Cardiac muscle cell (in vitro differentiated cells and primary cell): ENCODE measurements around the gene SULT2A1. TPM values are rescaled to one million over a fixed set of nuclear protein-coding genes. Genes with fewer than 3 reads are reported as not detected.

Experiments
- DNase-seq, 2 donors: peaks; one replicate each; pipeline versions ENCODE4 v3.0.0 to v3.0.0-alpha.2; 2010 to 2017; ENCODE audit warnings: low read depth in 1 of 2, low spot score in 1 of 2
- H3K27ac ChIP-seq: fragments of 200-600 bp; sonication (generic); 2 replicates; pipeline ENCODE4 v1.5.1; 2016
- H3K27me3 ChIP-seq: fragments of 200-600 bp; sonication (generic); 2 replicates; pipeline ENCODE4 v1.6.0; 2016; ENCODE audit warnings: control low read depth
- H3K36me3 ChIP-seq: fragments of 200-600 bp; sonication (generic); 2 replicates; pipeline ENCODE4 v1.5.1; 2016; ENCODE audit warnings: control low read depth
- H3K4me1 ChIP-seq: fragments of 200-600 bp; sonication (generic); 2 replicates; pipeline ENCODE4 v1.8.1; 2017; ENCODE audit warnings: low read depth, mild to moderate bottlenecking, mixed run types
- H3K4me3 ChIP-seq: fragments of 200-600 bp; sonication (generic); 2 replicates; pipeline ENCODE4 v1.5.1; 2016; ENCODE audit warnings: mild to moderate bottlenecking
- H3K9me3 ChIP-seq: fragments of 200-600 bp; sonication (generic); 2 replicates; pipeline ENCODE4 v1.5.1; 2017; ENCODE audit warnings: low read depth, mild to moderate bottlenecking, control low read depth
- CTCF ChIP-seq: IDR thresholded peaks from 2 replicates; pipeline ENCODE4 v1.5.1; 2012; ENCODE audit warnings: low read depth, mild to moderate bottlenecking, low read length
- polyA plus RNA-seq: library from polyadenylated mRNA; unstranded; fragments of >200 nt; fragmentation: Nextera tagmentation; extraction: Ambion mirVana; gene quantifications from 2 replicates; pipeline ENCODE4 v1.2.1, GENCODE V29; 2016
- total RNA-seq: library from RNA; depleted of rRNA; stranded (reverse); fragments of >200 nt; gene quantifications from 2 replicates; pipeline ENCODE4 v1.2.3, GENCODE V29; 2016

Gene SULT2A1
- total and polyA plus RNA-seq, 2 experiments from 2014 or later: 0.09 TPM; not detected in 1

GRCh38 chr19:47839913-47840312 is 46.2 kb downstream of the SULT2A1 start:
- peak; percentile 6 to 69 for DNase-seq

GRCh38 chr19:47839411-47839810 is 46.7 kb downstream of the SULT2A1 start:
- no peaks in the 10 kb centered on the region for H3K9me3 ChIP-seq
- H3K36me3 ChIP-seq: no peaks in the 10 kb centered on the region
- H3K4me1 ChIP-seq: peaks cover 5% of the 10 kb centered on the region
- no peaks in the 10 kb centered on the region for H3K27me3 ChIP-seq
- no peak for DNase-seq
- TF ChIP-seq CTCF: no peak
- no peak overlapping the region for H3K27ac ChIP-seq
- H3K4me3 ChIP-seq: no peak overlapping the region

More at GRCh38 chr19:47839913-47840312, 46.2 kb downstream of the SULT2A1 start:
- H3K4me1 ChIP-seq: peaks cover 5% of the 10 kb centered on the region
- no peaks in the 10 kb centered on the region for H3K9me3 ChIP-seq
- H3K4me3 ChIP-seq: no peak overlapping the region
- H3K36me3 ChIP-seq: no peaks in the 10 kb centered on the region
- no peak for TF ChIP-seq CTCF
- H3K27ac ChIP-seq: no peak overlapping the region
- no peaks in the 10 kb centered on the region for H3K27me3 ChIP-seq

GRCh38 chr19:47836038-47836437 is 50.1 kb downstream of the SULT2A1 start:
- Histone ChIP-seq H3K36me3 (no peaks in the 10 kb centered on the region), H3K4me1 (peaks cover 5% of the 10 kb centered on the region), H3K27me3 (no peaks in the 10 kb centered on the region), H3K9me3 (no peaks in the 10 kb centered on the region), H3K4me3 (no peak overlapping the region), H3K27ac (no peak overlapping the region)
- no peak for DNase-seq
- TF ChIP-seq CTCF: no peak

- H3K4me1 ChIP-seq: no peaks in the 10 kb centered on the region
- TF ChIP-seq CTCF: no peak
- no peaks in the 10 kb centered on the region for H3K27me3 ChIP-seq
- no peaks in the 10 kb centered on the region for H3K9me3 ChIP-seq
- no peaks in the 10 kb centered on the region for H3K36me3 ChIP-seq
- H3K4me3 ChIP-seq: no peak overlapping the region
- DNase-seq: no peak
- no peak overlapping the region for H3K27ac ChIP-seq
These were observed 53.4 kb downstream of the SULT2A1 start for GRCh38 chr19:47832723-47833122.

GRCh38 chr19:47826800-47827199 is 59.3 kb downstream of the SULT2A1 start:
- no peaks in the 10 kb centered on the region for H3K4me1 ChIP-seq
- no peaks in the 10 kb centered on the region for H3K36me3 ChIP-seq
- no peaks in the 10 kb centered on the region for H3K27me3 ChIP-seq
- no peaks in the 10 kb centered on the region for H3K9me3 ChIP-seq
- TF ChIP-seq CTCF: no peak
- H3K27ac ChIP-seq: no peak overlapping the region
- no peak for DNase-seq
- H3K4me3 ChIP-seq: no peak overlapping the region

DNA sequence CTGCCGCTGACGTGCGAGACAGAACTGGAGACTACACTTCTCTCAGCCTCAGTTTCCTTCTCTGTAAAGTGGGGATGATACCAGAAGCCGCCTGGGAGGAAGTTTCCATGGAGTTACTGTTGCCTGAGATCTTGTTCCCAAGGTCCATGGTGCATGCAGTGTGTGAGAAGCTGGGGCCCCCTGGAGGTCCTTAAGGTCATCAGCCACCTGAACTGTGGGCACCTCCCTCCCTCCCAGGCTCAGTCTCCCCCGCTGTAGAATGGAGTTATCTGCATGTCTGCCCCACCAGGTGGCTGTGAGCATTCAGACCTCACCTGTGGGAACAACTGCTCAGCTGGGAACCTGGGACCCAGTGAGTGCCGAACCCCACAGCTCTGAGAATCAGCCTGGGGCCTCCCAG is 61.7 kb downstream of the SULT2A1 start:
- TF ChIP-seq CTCF: no peak
- Histone ChIP-seq H3K4me3 (no peak overlapping the region), H3K4me1 (peaks cover 8% of the 10 kb centered on the region), H3K9me3 (no peaks in the 10 kb centered on the region), H3K27ac (no peak overlapping the region), H3K27me3 (no peaks in the 10 kb centered on the region), H3K36me3 (no peaks in the 10 kb centered on the region)
- no peak for DNase-seq
